HepG2 (cell line): ENCODE results near the gene LRRC51. TPM values are rescaled to one million over a fixed set of nuclear protein-coding genes. Genes with fewer than 3 reads are reported as not detected.
A peak's percentile ranks its signal among the peaks of the same experiment; 100 is the strongest.

Experiments used
- CCAR2 ChIP-seq: fragments of 200-400 bp; formaldehyde crosslinking; optimal IDR thresholded peaks from 2 replicates; pipeline ENCODE3; 2018; ENCODE audit warnings: low read depth, mild to moderate bottlenecking, low read length, moderate library complexity
- CENPX ChIP-seq: sonication (generic); formaldehyde crosslinking; IDR thresholded peaks from 2 replicates; pipeline ENCODE4 v1.9.0; 2021; ENCODE audit warnings: mild to moderate bottlenecking, missing genetic modification reagents, moderate library complexity
- HDAC2 ChIP-seq: sonication (generic); formaldehyde crosslinking; IDR thresholded peaks from 2 replicates; pipeline ENCODE4 v1.4.0; 2020; ENCODE audit warnings: missing genetic modification reagents
- HOXA5 ChIP-seq: sonication (generic); formaldehyde crosslinking; IDR thresholded peaks from 2 replicates; pipeline ENCODE4 v1.4.0; 2020; ENCODE audit warnings: missing genetic modification reagents
- KAT7 ChIP-seq: IDR thresholded peaks from 2 replicates; pipeline ENCODE4 v1.6.1; 2018; ENCODE audit warnings: borderline replicate concordance, missing compliant biosample characterization
- MED1 ChIP-seq: sonication (generic); formaldehyde crosslinking; IDR thresholded peaks from 2 replicates; pipeline ENCODE4 v1.4.0; 2020; ENCODE audit warnings: missing genetic modification reagents
- MTF1 ChIP-seq: sonication (generic); formaldehyde crosslinking; IDR thresholded peaks from 2 replicates; pipeline ENCODE4 v1.5.0; 2020; ENCODE audit warnings: missing genetic modification reagents
- NAIF1 ChIP-seq: sonication (generic); formaldehyde crosslinking; IDR thresholded peaks from 2 replicates; pipeline ENCODE4 v1.5.0; 2020; ENCODE audit warnings: mild to moderate bottlenecking, missing genetic modification reagents, borderline replicate concordance
- NFE2L2 ChIP-seq: fragments of 150-350 bp; IDR thresholded peaks from 2 replicates; pipeline ENCODE4 v1.6.1; 2014; ENCODE audit warnings: low read length
- NFKB2 ChIP-seq: sonication (generic); formaldehyde crosslinking; IDR thresholded peaks from 2 replicates; pipeline ENCODE4 v1.4.0; 2020; ENCODE audit warnings: missing genetic modification reagents, borderline replicate concordance
- NFRKB ChIP-seq: fragments of 450-650 bp; IDR thresholded peaks from 2 replicates; pipeline ENCODE4 v1.6.1; 2017
- PTBP1 ChIP-seq: fragments of 200-400 bp; formaldehyde crosslinking; IDR thresholded peaks from 2 replicates; pipeline ENCODE4 v1.6.1; 2018; ENCODE audit warnings: low read length, low read depth; ENCODE audit not compliant: poor library complexity, severe bottlenecking
- RCOR2 ChIP-seq: IDR thresholded peaks from 2 replicates; pipeline ENCODE4 v1.6.1; 2016; ENCODE audit warnings: missing biosample characterization, missing genetic modification reagents
- RFX1 ChIP-seq: fragments of 450-650 bp; IDR thresholded peaks from 2 replicates; pipeline ENCODE4 v1.6.1; 2017
- RXRB ChIP-seq: IDR thresholded peaks from 2 replicates; pipeline ENCODE4 v1.6.1; 2016; ENCODE audit warnings: borderline replicate concordance, missing genetic modification reagents, missing compliant biosample characterization
- TCF7 ChIP-seq: sonication (generic); IDR thresholded peaks from 2 replicates; pipeline ENCODE4 v1.6.1; 2016; ENCODE audit warnings: antibody characterized with exemption, low read depth
- TCF7L2 ChIP-seq: IDR thresholded peaks from 2 replicates; pipeline ENCODE4 v1.6.1; 2011; ENCODE audit warnings: mild to moderate bottlenecking, low read depth, low read length, moderate library complexity
- ZNF543 ChIP-seq: sonication (generic); formaldehyde crosslinking; IDR thresholded peaks from 2 replicates; pipeline ENCODE4 v1.4.0; 2020; ENCODE audit warnings: mild to moderate bottlenecking, missing genetic modification reagents
- ZNF550 ChIP-seq: sonication (generic); formaldehyde crosslinking; IDR thresholded peaks from 2 replicates; pipeline ENCODE4 v1.4.0; 2020; ENCODE audit warnings: mild to moderate bottlenecking, missing genetic modification reagents, borderline replicate concordance
- ZNF747 ChIP-seq: sonication (generic); formaldehyde crosslinking; IDR thresholded peaks from 2 replicates; pipeline ENCODE4 v1.8.1; 2023; ENCODE audit warnings: missing genetic modification reagents, mild to moderate bottlenecking, borderline replicate concordance
- ZNF83 ChIP-seq: sonication (generic); formaldehyde crosslinking; IDR thresholded peaks from 2 replicates; pipeline ENCODE4 v1.4.0; 2020; ENCODE audit warnings: missing genetic modification reagents, mild to moderate bottlenecking, borderline replicate concordance
- ZNF891 ChIP-seq: sonication (generic); formaldehyde crosslinking; IDR thresholded peaks from 2 replicates; pipeline ENCODE4 v1.5.0; 2020; ENCODE audit warnings: mild to moderate bottlenecking, missing genetic modification reagents
- polyA plus RNA-seq, 8 experiments: library from polyadenylated mRNA; depleted of rRNA in 3 of 8; stranded (reverse) in 7 of 8; unstranded in 1 of 8; fragments of >200 nt; fragmentation: Illumina TruSeq in 4 of 8; extraction: Trizol in 4 of 8; gene quantifications; 2 replicates each; pipeline versions ENCODE4 v1.2.1 to v1.2.3, GENCODE V29; 2011 to 2016; ENCODE audit warnings: low read depth in 4 of 8, missing spikeins in 1 of 8, mixed read lengths in 1 of 8; ENCODE audit not compliant: insufficient read depth in 1 of 8
- total RNA-seq, 5 experiments: library from RNA; depleted of rRNA; stranded (reverse); fragments of >200 nt; fragmentation: Illumina TruSeq; extraction: Trizol; gene quantifications; 2 replicates each; pipeline ENCODE4 v1.2.3, GENCODE V29; 2016; ENCODE audit warnings: low read depth in 1 of 5
- TF ChIP-seq, protein P1 (sequence below): sonication (generic); formaldehyde crosslinking; IDR thresholded peaks from 2 replicates; pipeline ENCODE4 v1.9.0; 2021; ENCODE audit warnings: missing genetic modification reagents, borderline replicate concordance
- TF ChIP-seq, protein P2 (sequence below): sonication (generic); formaldehyde crosslinking; IDR thresholded peaks from 2 replicates; pipeline ENCODE4 v1.5.1; 2020; ENCODE audit warnings: mild to moderate bottlenecking, moderate library complexity, missing genetic modification reagents
- TF ChIP-seq, protein P3 (sequence below): sonication (generic); formaldehyde crosslinking; IDR thresholded peaks from 2 replicates; pipeline ENCODE4 v1.8.0; 2022; ENCODE audit warnings: mild to moderate bottlenecking, missing genetic modification reagents; ENCODE audit not compliant: insufficient replicate concordance

LRRC51 gene
- total and polyA plus RNA-seq, 2 of the 13 experiments (the other 11 are each of a cell fraction or from before 2014, with no cell fraction given) = 5.3 to 6.0 TPM

DNA sequence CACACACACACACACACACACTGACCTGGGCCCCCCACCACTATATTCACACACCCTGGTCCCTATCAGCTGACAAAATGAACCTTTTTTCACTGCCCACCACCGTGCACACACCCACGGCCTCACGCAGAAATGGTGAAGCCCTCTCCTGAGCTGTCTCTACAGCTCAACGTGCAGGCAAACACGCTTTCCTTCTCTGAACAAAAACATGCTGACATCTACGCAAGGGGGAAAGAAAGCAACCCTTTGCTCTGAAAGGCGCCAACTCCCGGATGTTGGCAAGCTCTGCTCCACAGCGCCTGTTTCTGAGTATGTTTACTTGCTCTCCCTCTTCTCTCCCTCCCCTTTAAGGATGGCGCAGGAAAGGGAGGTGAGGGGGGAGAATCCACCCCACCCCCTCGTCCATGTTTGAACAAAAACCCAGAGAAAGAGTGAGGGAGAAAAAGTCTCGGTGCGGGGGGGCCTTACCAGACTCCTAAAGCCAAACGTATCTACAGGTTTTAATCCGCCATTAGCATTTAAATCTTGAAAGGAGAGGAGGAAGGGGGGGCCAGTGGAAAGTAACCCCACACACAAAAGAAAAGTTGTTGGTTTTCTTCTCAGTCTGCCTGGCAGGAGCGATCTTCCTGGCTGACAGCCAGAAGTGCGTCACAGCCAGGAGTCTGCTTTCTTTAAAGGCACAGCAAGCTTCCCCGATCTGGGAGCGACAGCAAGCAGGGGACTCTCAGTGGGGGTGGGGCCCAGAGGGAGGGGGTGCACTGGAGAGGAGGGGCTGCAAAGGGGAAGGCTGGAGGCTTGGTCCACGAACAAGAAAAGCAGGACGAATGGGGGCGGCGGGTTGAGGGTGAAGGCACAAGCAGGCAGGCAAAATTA is 39.9 kb upstream of the LRRC51 start (continued):
- TF ChIP-seq ZNF543 (CRISPR knock-in tag) (0 out of 2 replicates have a peak, but pooled peaks have one; percentile 18), NFKB2 (CRISPR knock-in tag) (no peak), MTF1 (CRISPR knock-in tag) (no peak), NFE2L2 (no peak), CENPX (no peak), RFX1 (no peak), ZNF550 (CRISPR knock-in tag) (no peak), KAT7 (0 out of 2 replicates have a peak, but pooled peaks have one; percentile 60), RCOR2 (0 out of 2 replicates have a peak, but pooled peaks have one; percentile 20), CCAR2 (no peak), HDAC2 (CRISPR knock-in tag) (peak; percentile 84; the same call in 1 of the 2 replicates), MED1 (CRISPR knock-in tag) (peak; percentile 54; the same call in 1 of the 2 replicates), ZNF891 (CRISPR knock-in tag) (no peak), PTBP1 (no peak), NFRKB (no peak), RXRB (CRISPR knock-in tag) (peak; percentile 63; the same call in 1 of the 2 replicates), HOXA5 (no peak; the same call in none of the 2 replicates), NAIF1 (peak; percentile 48; the same call in 1 of the 2 replicates), ZNF747 (peak; percentile 62; the same call in 1 of the 2 replicates), ZNF83 (CRISPR knock-in tag) (no peak), TCF7 (no peak), TCF7L2 (no peak)
- TF ChIP-seq, protein P1, sequence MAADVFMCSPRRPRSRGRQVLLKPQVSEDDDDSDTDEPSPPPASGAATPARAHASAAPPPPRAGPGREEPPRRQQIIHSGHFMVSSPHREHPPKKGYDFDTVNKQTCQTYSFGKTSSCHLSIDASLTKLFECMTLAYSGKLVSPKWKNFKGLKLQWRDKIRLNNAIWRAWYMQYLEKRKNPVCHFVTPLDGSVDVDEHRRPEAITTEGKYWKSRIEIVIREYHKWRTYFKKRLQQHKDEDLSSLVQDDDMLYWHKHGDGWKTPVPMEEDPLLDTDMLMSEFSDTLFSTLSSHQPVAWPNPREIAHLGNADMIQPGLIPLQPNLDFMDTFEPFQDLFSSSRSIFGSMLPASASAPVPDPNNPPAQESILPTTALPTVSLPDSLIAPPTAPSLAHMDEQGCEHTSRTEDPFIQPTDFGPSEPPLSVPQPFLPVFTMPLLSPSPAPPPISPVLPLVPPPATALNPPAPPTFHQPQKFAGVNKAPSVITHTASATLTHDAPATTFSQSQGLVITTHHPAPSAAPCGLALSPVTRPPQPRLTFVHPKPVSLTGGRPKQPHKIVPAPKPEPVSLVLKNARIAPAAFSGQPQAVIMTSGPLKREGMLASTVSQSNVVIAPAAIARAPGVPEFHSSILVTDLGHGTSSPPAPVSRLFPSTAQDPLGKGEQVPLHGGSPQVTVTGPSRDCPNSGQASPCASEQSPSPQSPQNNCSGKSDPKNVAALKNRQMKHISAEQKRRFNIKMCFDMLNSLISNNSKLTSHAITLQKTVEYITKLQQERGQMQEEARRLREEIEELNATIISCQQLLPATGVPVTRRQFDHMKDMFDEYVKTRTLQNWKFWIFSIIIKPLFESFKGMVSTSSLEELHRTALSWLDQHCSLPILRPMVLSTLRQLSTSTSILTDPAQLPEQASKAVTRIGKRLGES (CRISPR knock-in tag) = no peak
- TF ChIP-seq, protein P2, sequence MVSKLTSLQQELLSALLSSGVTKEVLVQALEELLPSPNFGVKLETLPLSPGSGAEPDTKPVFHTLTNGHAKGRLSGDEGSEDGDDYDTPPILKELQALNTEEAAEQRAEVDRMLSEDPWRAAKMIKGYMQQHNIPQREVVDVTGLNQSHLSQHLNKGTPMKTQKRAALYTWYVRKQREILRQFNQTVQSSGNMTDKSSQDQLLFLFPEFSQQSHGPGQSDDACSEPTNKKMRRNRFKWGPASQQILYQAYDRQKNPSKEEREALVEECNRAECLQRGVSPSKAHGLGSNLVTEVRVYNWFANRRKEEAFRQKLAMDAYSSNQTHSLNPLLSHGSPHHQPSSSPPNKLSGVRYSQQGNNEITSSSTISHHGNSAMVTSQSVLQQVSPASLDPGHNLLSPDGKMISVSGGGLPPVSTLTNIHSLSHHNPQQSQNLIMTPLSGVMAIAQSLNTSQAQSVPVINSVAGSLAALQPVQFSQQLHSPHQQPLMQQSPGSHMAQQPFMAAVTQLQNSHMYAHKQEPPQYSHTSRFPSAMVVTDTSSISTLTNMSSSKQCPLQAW (CRISPR knock-in tag) = peak; percentile 84
- TF ChIP-seq, protein P3, sequence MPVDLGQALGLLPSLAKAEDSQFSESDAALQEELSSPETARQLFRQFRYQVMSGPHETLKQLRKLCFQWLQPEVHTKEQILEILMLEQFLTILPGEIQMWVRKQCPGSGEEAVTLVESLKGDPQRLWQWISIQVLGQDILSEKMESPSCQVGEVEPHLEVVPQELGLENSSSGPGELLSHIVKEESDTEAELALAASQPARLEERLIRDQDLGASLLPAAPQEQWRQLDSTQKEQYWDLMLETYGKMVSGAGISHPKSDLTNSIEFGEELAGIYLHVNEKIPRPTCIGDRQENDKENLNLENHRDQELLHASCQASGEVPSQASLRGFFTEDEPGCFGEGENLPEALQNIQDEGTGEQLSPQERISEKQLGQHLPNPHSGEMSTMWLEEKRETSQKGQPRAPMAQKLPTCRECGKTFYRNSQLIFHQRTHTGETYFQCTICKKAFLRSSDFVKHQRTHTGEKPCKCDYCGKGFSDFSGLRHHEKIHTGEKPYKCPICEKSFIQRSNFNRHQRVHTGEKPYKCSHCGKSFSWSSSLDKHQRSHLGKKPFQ (CRISPR knock-in tag) = no peak
